Suprapubic skin (tissue), 4 donors: Measurements from ENCODE around the gene SGO2. TPM values are rescaled to one million over a fixed set of nuclear protein-coding genes. Genes with fewer than 3 reads are reported as not detected.
A peak's percentile ranks its signal among the peaks of the same experiment; 100 is the strongest.

Experiments used
- DNase-seq, 2 donors: peaks; one replicate each; pipeline ENCODE4 v3.0.0-alpha.2; 2019; ENCODE audit warnings: low spot score in 2 of 2
- H3K27ac ChIP-seq: fragments of 200-600 bp; sonication (generic); one replicate; pipeline ENCODE4 v1.5.1; 2019
- H3K27me3 ChIP-seq: fragments of 200-600 bp; sonication (generic); one replicate; pipeline ENCODE4 v1.5.1; 2019
- H3K36me3 ChIP-seq: fragments of 200-600 bp; sonication (generic); one replicate; pipeline ENCODE4 v1.5.1; 2019
- H3K4me1 ChIP-seq: fragments of 200-600 bp; sonication (generic); one replicate; pipeline ENCODE4 v1.5.1; 2019
- H3K4me3 ChIP-seq: fragments of 200-600 bp; sonication (generic); one replicate; pipeline ENCODE4 v1.5.1; 2019; ENCODE audit warnings: mild to moderate bottlenecking
- H3K9me3 ChIP-seq: fragments of 200-600 bp; sonication (generic); one replicate; pipeline ENCODE4 v1.5.1; 2019
- EP300 ChIP-seq: sonication (generic); formaldehyde crosslinking; IDR thresholded peaks from one replicate; pipeline ENCODE4 v1.6.1; 2017; ENCODE audit warnings: antibody characterized with exemption
- POLR2A ChIP-seq, 2 donors: fragments of 450-650 bp; IDR thresholded peaks; one replicate each; pipeline ENCODE4 v1.6.1; 2017; ENCODE audit warnings: antibody characterized with exemption in 2 of 2, mild to moderate bottlenecking in 2 of 2, moderate library complexity in 2 of 2
- POLR2AphosphoS5 ChIP-seq, 3 donors: sonication (generic); formaldehyde crosslinking; IDR thresholded peaks; one replicate each; pipeline ENCODE4 v1.6.1; 2017; ENCODE audit warnings: antibody characterized with exemption in 3 of 3
- WGBS: methylation state at CpG from one replicate; pipeline ENCODE4 v1.1.5; 2018; 5-methylcytosine and 5-hydroxymethylcytosine counted together
- total RNA-seq, 4 donors: library from RNA; depleted of rRNA; stranded (reverse); fragments of >200 nt; gene quantifications; one replicate each; pipeline ENCODE4 v1.1.0, GENCODE V29; 2016
- TF ChIP-seq, protein P1 (sequence below), 2 donors: fragments of 200-600 bp in 1 of 2; fragments of 450-650 bp in 1 of 2; sonication (generic) in 1 of 2; IDR thresholded peaks; one replicate each; pipeline ENCODE4 v1.5.1; 2016 to 2019; ENCODE audit warnings: antibody characterized with exemption in 2 of 2, mild to moderate bottlenecking in 1 of 2, moderate library complexity in 1 of 2

The SGO2 gene
- total RNA-seq, 4 donors from 2014 or later, result 2.0 to 3.5 (median 2.8) TPM

GRCh38 chr2:200482194-200482593 lies 43.8 kb upstream of the SGO2 start:
- H3K9me3 ChIP-seq, result no peaks in the 10 kb centered on the region
- no peak for DNase-seq
- peaks cover 5% of the 10 kb centered on the region for H3K4me1 ChIP-seq
- peaks cover 20% of the 10 kb centered on the region for H3K36me3 ChIP-seq
- TF ChIP-seq, protein P1, sequence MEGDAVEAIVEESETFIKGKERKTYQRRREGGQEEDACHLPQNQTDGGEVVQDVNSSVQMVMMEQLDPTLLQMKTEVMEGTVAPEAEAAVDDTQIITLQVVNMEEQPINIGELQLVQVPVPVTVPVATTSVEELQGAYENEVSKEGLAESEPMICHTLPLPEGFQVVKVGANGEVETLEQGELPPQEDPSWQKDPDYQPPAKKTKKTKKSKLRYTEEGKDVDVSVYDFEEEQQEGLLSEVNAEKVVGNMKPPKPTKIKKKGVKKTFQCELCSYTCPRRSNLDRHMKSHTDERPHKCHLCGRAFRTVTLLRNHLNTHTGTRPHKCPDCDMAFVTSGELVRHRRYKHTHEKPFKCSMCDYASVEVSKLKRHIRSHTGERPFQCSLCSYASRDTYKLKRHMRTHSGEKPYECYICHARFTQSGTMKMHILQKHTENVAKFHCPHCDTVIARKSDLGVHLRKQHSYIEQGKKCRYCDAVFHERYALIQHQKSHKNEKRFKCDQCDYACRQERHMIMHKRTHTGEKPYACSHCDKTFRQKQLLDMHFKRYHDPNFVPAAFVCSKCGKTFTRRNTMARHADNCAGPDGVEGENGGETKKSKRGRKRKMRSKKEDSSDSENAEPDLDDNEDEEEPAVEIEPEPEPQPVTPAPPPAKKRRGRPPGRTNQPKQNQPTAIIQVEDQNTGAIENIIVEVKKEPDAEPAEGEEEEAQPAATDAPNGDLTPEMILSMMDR (IDR thresholded peaks at IDR 0.05), result no peak
- TF ChIP-seq POLR2AphosphoS5 (IDR thresholded peaks at IDR 0.05), result no peak
- no peak for TF ChIP-seq POLR2A (IDR thresholded peaks at IDR 0.05)
- no peak for TF ChIP-seq EP300
- H3K4me3 ChIP-seq, result no peak overlapping the region
- H3K27me3 ChIP-seq, result no peaks in the 10 kb centered on the region
- H3K27ac ChIP-seq, result no peak overlapping the region

GRCh38 chr2:200483729-200484198 lies 42.2 kb upstream of the SGO2 start:
- 45% methylated on average over 4 of the region's 4 CpGs for WGBS

GRCh38 chr2:200484934-200485333 lies 41.1 kb upstream of the SGO2 start:
- Histone ChIP-seq H3K9me3 (no peaks in the 10 kb centered on the region), H3K27me3 (no peaks in the 10 kb centered on the region), H3K4me3 (no peak overlapping the region), H3K4me1 (peaks cover 5% of the 10 kb centered on the region), H3K36me3 (peaks cover 7% of the 10 kb centered on the region), H3K27ac (no peak overlapping the region)
- no peak for TF ChIP-seq POLR2AphosphoS5 (IDR thresholded peaks at IDR 0.05)
- no peak for TF ChIP-seq EP300
- TF ChIP-seq, protein P1 (IDR thresholded peaks at IDR 0.05), result no peak
- TF ChIP-seq POLR2A (IDR thresholded peaks at IDR 0.05), result no peak
- no peak for DNase-seq
- WGBS, result 74% methylated on average over 3 of the region's 3 CpGs

More at GRCh38 chr2:200483729-200484198, 42.2 kb upstream of the SGO2 start:
- peaks cover 5% of the 10 kb centered on the region for H3K4me1 ChIP-seq
- DNase-seq, result no peak
- no peaks in the 10 kb centered on the region for H3K27me3 ChIP-seq
- no peak overlapping the region for H3K4me3 ChIP-seq
- TF ChIP-seq, protein P1 (IDR thresholded peaks at IDR 0.05), result peak in 1 of 2 donors; percentile 61
- no peak for TF ChIP-seq POLR2AphosphoS5 (IDR thresholded peaks at IDR 0.05)
- H3K27ac ChIP-seq, result no peak overlapping the region
- H3K9me3 ChIP-seq, result no peaks in the 10 kb centered on the region
- H3K36me3 ChIP-seq, result peaks cover 7% of the 10 kb centered on the region

DNA sequence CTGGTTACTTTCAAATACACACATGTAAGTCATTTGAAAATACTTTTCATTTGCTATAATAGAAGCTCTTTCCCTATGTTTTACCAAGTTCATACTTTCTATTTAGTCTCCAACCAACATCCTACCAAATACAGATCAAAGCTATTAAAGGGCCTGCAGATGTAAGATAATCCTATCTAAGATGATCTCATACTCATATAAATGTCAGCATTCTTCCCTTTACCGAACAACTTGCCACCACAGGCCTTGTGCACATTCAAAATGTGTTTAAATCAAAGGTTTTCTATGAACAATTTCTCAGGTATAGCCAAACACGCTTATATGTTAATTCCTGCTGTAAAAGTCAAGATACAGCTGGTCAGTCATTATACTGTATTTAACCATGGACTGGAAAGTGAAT lies 39.5 kb upstream of the SGO2 start:
- 45% methylated on average over 2 of the region's 2 CpGs for WGBS
- Histone ChIP-seq H3K9me3 (no peaks in the 10 kb centered on the region), H3K4me3 (no peak overlapping the region), H3K4me1 (peaks cover 5% of the 10 kb centered on the region), H3K36me3 (peaks cover 23% of the 10 kb centered on the region), H3K27me3 (no peaks in the 10 kb centered on the region), H3K27ac (no peak overlapping the region)
- no peak for DNase-seq
- TF ChIP-seq EP300 (no peak), POLR2AphosphoS5 (IDR thresholded peaks at IDR 0.05) (no peak), POLR2A (IDR thresholded peaks at IDR 0.05) (no peak)
- TF ChIP-seq, protein P1 (IDR thresholded peaks at IDR 0.05), result no peak

DNA sequence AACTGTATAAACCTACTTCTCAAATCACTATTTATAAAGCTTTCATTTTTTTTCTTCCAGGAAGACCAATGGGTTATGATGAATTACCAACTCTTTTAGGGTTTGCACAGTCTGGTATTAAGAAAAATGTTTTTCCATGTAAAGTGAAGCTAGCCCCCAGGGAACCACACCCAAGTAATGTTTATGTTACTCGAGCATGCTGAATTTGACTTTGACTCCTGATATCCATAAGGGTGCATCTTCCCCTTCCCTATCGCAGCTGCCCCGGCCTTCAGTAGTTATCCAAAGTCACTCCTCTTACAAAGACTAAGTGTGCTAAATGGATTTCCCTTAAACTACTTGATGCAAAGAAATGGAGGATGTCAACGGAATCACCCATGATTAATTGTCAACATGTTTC lies 37.8 kb upstream of the SGO2 start:
- Histone ChIP-seq H3K4me1 (peaks cover 5% of the 10 kb centered on the region), H3K36me3 (peaks cover 40% of the 10 kb centered on the region), H3K4me3 (no peak overlapping the region), H3K27me3 (no peaks in the 10 kb centered on the region), H3K9me3 (no peaks in the 10 kb centered on the region), H3K27ac (no peak overlapping the region)
- DNase-seq, result no peak
- 73% methylated on average over 4 of the region's 4 CpGs for whole genome bisulfite sequencing
- TF ChIP-seq, protein P1 (IDR thresholded peaks at IDR 0.05), result no peak
- no peak for TF ChIP-seq POLR2A (IDR thresholded peaks at IDR 0.05)
